ENCODE measurements around the gene ZMYND8. TPM values are rescaled to one million over a fixed set of nuclear protein-coding genes. Genes with fewer than 3 reads are reported as not detected.

Gene ZMYND8
- polyA plus RNA-seq, 1 donor from 2014 or later = 16.8 TPM

GRCh38 chr20:47252879-47253307 lies 103.6 kb downstream of the ZMYND8 start:
- Histone ChIP-seq H2AFZ (ENCODE audit: low read depth, low read length) (no peak overlapping the region), H3K4me3 (ENCODE audit: low read length) (no peak overlapping the region), H3K9me2 (ENCODE audit: insufficient read depth, low read length) (no peaks in the 10 kb centered on the region), H3K79me2 (replicated peaks; ENCODE audit: insufficient read depth, low read length) (no peaks in the 10 kb centered on the region), H3K36me3 (ENCODE audit: insufficient read depth, low read length) (peaks cover 8% of the 10 kb centered on the region), H3K27me3 (ENCODE audit: insufficient read depth, low read depth, low read length) (no peaks in the 10 kb centered on the region), H3F3A (ENCODE audit: insufficient read depth, low read length, poor library complexity, severe bottlenecking) (no peaks in the 10 kb centered on the region), H3K9me3 (ENCODE audit: low read length) (no peaks in the 10 kb centered on the region), H3K4me2 (ENCODE audit: low read length) (no peak overlapping the region), H3K9ac (ENCODE audit: low read length) (no peak overlapping the region), H4K20me1 (ENCODE audit: insufficient read depth) (no peaks in the 10 kb centered on the region), H3K27ac (ENCODE audit: low read length) (no peak overlapping the region)
- TF ChIP-seq TAF1 (IDR thresholded peaks at IDR 0.05; ENCODE audit: low read depth) = no peak
- no peak for TF ChIP-seq MXI1 (conservative IDR thresholded peaks at IDR 0.05; ENCODE audit: poor library complexity, severe bottlenecking)
- TF ChIP-seq RAD21 (conservative IDR thresholded peaks at IDR 0.05) = no peak
- no peak for TF ChIP-seq EP300 (conservative IDR thresholded peaks at IDR 0.05; ENCODE audit: poor library complexity, severe bottlenecking)
- no peak for TF ChIP-seq REST (IDR thresholded peaks at IDR 0.05; ENCODE audit: borderline replicate concordance)
- TF ChIP-seq CTCF (IDR thresholded peaks at IDR 0.05; ENCODE audit: poor library complexity, severe bottlenecking) = no peak
- no peak for TF ChIP-seq SMC3 (conservative IDR thresholded peaks at IDR 0.05; ENCODE audit: poor library complexity)

GRCh38 chr20:47251154-47252020 lies 105.1 kb downstream of the ZMYND8 start:
- no peaks in the 10 kb centered on the region for H3K9me2 ChIP-seq (ENCODE audit: insufficient read depth, low read length)

More at GRCh38 chr20:47251154-47252020, 105.1 kb downstream of the ZMYND8 start:
- Histone ChIP-seq H3K27me3 (ENCODE audit: insufficient read depth, low read depth, low read length) (no peaks in the 10 kb centered on the region), H3K27ac (ENCODE audit: low read length) (no peak overlapping the region), H3K4me2 (ENCODE audit: low read length) (no peak overlapping the region), H4K20me1 (ENCODE audit: insufficient read depth) (no peaks in the 10 kb centered on the region), H3F3A (ENCODE audit: insufficient read depth, low read length, poor library complexity, severe bottlenecking) (no peaks in the 10 kb centered on the region), H3K36me3 (ENCODE audit: insufficient read depth, low read length) (peaks cover 10% of the 10 kb centered on the region), H3K9me3 (ENCODE audit: low read length) (no peaks in the 10 kb centered on the region), H3K4me3 (ENCODE audit: low read length) (no peak overlapping the region), H3K79me2 (replicated peaks; ENCODE audit: insufficient read depth, low read length) (no peaks in the 10 kb centered on the region), H3K9ac (ENCODE audit: low read length) (no peak overlapping the region), H2AFZ (ENCODE audit: low read depth, low read length) (no peak overlapping the region)
- no peak for TF ChIP-seq SMC3 (conservative IDR thresholded peaks at IDR 0.05; ENCODE audit: poor library complexity)
- TF ChIP-seq REST (IDR thresholded peaks at IDR 0.05; ENCODE audit: borderline replicate concordance) = no peak
- no peak for TF ChIP-seq TAF1 (IDR thresholded peaks at IDR 0.05; ENCODE audit: low read depth)
- TF ChIP-seq RAD21 (conservative IDR thresholded peaks at IDR 0.05) = no peak
- TF ChIP-seq EP300 (conservative IDR thresholded peaks at IDR 0.05; ENCODE audit: poor library complexity, severe bottlenecking) = no peak
- no peak for TF ChIP-seq MXI1 (conservative IDR thresholded peaks at IDR 0.05; ENCODE audit: poor library complexity, severe bottlenecking)
- no peak for TF ChIP-seq POLR2AphosphoS5 (IDR thresholded peaks at IDR 0.05)
- no peak for TF ChIP-seq CTCF (IDR thresholded peaks at IDR 0.05; ENCODE audit: poor library complexity, severe bottlenecking)
- TF ChIP-seq EZH2 (IDR thresholded peaks at IDR 0.05; ENCODE audit: borderline replicate concordance, insufficient read depth, low read length, poor library complexity, severe bottlenecking) = no peak
